Caki2 (cell line): ENCODE data around the gene UBALD2. TPM values are rescaled to one million over a fixed set of nuclear protein-coding genes. Genes with fewer than 3 reads are reported as not detected.
"Not testable (repeated sequence)": the region's sequence is repeated elsewhere in the genome, so short reads cannot be mapped to it uniquely, and the experiment has no call there.

ENCODE experiments used
- DNase-seq: peaks from one replicate; pipeline ENCODE4 v3.0.0-alpha.2; 2015; ENCODE audit warnings: low read depth
- in situ Hi-C: cut with HindIII; loops from 2 replicates; pipeline ENCODE4 v1.10.0; 2016; ENCODE audit warnings: low sequenced_read_pairs, low pct_unique_long_range_greater_than_20kb, mixed read lengths
- total RNA-seq: library from RNA; depleted of rRNA; stranded (reverse); fragments of >200 nt; shearing (Covaris generic); gene quantifications from 2 replicates; pipeline ENCODE4 v1.2.3, GENCODE V29; 2014; ENCODE audit warnings: low replicate concordance; rRNA removed

Gene UBALD2
- total RNA-seq, 1 experiment from 2014 or later = 4.8 TPM

- in situ Hi-C loops = no loop called here
- DNase-seq = no peak
Observed at GRCh38 chr17:76296186-76296585, 31.0 kb downstream of the UBALD2 start.

- DNase-seq = no peak
- in situ Hi-C loops = no loop called here
Observed at GRCh38 chr17:76296889-76297288, 31.7 kb downstream of the UBALD2 start.

GRCh38 chr17:76297436-76297835 is 32.3 kb downstream of the UBALD2 start:
- in situ Hi-C loops = no loop called here
- no peak for DNase-seq

GRCh38 chr17:76304226-76305134 is 39.3 kb downstream of the UBALD2 start:
- no peak for DNase-seq
- in situ Hi-C loops = no loop called here

- DNase-seq, in situ Hi-C loops: not testable (repeated sequence)
Observed at GRCh38 chr17:76305135-76305454, 39.9 kb downstream of the UBALD2 start.

GRCh38 chr17:76307299-76307965 is 42.3 kb downstream of the UBALD2 start:
- no peak for DNase-seq
- in situ Hi-C loops = no loop called here

- in situ Hi-C loops = no loop called here
- no peak for DNase-seq
Observed at GRCh38 chr17:76307966-76308338, 42.8 kb downstream of the UBALD2 start, which contains the start of gene QRICH2. Gene QRICH2, minus strand, starts transcription at chr17:76308276. Its CDS starts 278 bp downstream, at chr17:76307998.

GRCh38 chr17:76309461-76309860 is 44.3 kb downstream of the UBALD2 start:
- in situ Hi-C loops = no loop called here
- no peak for DNase-seq

GRCh38 chr17:76312735-76313134 is 47.6 kb downstream of the UBALD2 start:
- DNase-seq = no peak
- in situ Hi-C loops = no loop called here

- in situ Hi-C loops = no loop called here
- no peak for DNase-seq
Observed at GRCh38 chr17:76314392-76315227, 49.5 kb downstream of the UBALD2 start.

GRCh38 chr17:76317535-76317934 is 52.4 kb downstream of the UBALD2 start:
- no peak for DNase-seq
- in situ Hi-C loops = no loop called here

GRCh38 chr17:76318586-76318985 is 53.4 kb downstream of the UBALD2 start:
- in situ Hi-C loops = no loop called here
- no peak for DNase-seq

Other genes with a start within 250 kb of the UBALD2 start
- 48.6 and 51.7 TPM in 2 replicates for gene EVPL, start 238.0 kb upstream of the UBALD2 start, total RNA-seq
- 58.2 and 60.8 TPM in 2 replicates for gene SRP68, start 192.8 kb upstream of the UBALD2 start, total RNA-seq
- gene GALR2, start 190.6 kb upstream of the UBALD2 start, total RNA-seq = not detected in 2 replicates
- gene ZACN, start 186.2 kb upstream of the UBALD2 start, total RNA-seq = not detected in 2 replicates
- gene EXOC7, start 161.6 kb upstream of the UBALD2 start, total RNA-seq = 71.7 and 72.1 TPM in 2 replicates
- gene FOXJ1, start 124.1 kb upstream of the UBALD2 start, total RNA-seq = 1.7 TPM in 1 of 2 replicates, not detected in the other
- 12.9 and 18.2 TPM in 2 replicates for gene RNF157, start 24.9 kb upstream of the UBALD2 start, total RNA-seq
- 1.4 and 3.6 TPM in 2 replicates for gene QRICH2, start 42.9 kb downstream of the UBALD2 start, total RNA-seq
- gene PRPSAP1, start 88.6 kb downstream of the UBALD2 start, total RNA-seq = 49.0 and 68.5 TPM in 2 replicates
- 18.5 and 33.9 TPM in 2 replicates for gene SPHK1, start 119.3 kb downstream of the UBALD2 start, total RNA-seq
- gene UBE2O, start 187.8 kb downstream of the UBALD2 start, total RNA-seq = 22.9 and 23.7 TPM in 2 replicates
- not detected in 2 replicates for gene AANAT, start 202.3 kb downstream of the UBALD2 start, total RNA-seq
- 17.5 and 33.6 TPM in 2 replicates for gene RHBDF2, start 236.1 kb downstream of the UBALD2 start, total RNA-seq